ENCODE results near the gene KHDC4.

The KHDC4 gene

DNA sequence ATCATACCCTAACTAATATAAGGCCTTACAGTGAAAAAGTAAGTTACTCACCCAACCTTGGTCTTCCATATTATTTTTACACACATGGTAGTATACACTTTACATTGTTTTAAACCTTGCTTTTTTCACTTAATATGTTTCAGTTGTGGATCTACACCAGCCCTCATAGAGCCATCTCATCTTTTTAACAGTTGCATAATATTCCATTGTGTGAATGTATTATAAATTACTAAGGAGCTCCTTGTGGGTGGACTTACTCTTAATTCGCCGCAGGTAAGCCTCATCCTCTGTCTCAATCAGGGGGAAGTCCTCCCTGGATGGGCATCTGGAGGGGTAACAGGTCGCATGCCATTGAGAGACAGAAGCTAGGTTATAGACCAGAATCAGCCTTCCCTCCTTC is 20.4 kb upstream of the KHDC4 start:
- TF ChIP-seq, protein P1, sequence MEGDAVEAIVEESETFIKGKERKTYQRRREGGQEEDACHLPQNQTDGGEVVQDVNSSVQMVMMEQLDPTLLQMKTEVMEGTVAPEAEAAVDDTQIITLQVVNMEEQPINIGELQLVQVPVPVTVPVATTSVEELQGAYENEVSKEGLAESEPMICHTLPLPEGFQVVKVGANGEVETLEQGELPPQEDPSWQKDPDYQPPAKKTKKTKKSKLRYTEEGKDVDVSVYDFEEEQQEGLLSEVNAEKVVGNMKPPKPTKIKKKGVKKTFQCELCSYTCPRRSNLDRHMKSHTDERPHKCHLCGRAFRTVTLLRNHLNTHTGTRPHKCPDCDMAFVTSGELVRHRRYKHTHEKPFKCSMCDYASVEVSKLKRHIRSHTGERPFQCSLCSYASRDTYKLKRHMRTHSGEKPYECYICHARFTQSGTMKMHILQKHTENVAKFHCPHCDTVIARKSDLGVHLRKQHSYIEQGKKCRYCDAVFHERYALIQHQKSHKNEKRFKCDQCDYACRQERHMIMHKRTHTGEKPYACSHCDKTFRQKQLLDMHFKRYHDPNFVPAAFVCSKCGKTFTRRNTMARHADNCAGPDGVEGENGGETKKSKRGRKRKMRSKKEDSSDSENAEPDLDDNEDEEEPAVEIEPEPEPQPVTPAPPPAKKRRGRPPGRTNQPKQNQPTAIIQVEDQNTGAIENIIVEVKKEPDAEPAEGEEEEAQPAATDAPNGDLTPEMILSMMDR (conservative IDR thresholded peaks at IDR 0.05) = no peak

GRCh38 chr1:155952505-155952890 is 18.3 kb upstream of the KHDC4 start:
- TF ChIP-seq, protein P1 (conservative IDR thresholded peaks at IDR 0.05) = no peak
- no peak overlapping the region for H3K27ac ChIP-seq

More for the DNA sequence above, 20.4 kb upstream of the KHDC4 start:
- H3K27ac ChIP-seq = no peak overlapping the region

DNA sequence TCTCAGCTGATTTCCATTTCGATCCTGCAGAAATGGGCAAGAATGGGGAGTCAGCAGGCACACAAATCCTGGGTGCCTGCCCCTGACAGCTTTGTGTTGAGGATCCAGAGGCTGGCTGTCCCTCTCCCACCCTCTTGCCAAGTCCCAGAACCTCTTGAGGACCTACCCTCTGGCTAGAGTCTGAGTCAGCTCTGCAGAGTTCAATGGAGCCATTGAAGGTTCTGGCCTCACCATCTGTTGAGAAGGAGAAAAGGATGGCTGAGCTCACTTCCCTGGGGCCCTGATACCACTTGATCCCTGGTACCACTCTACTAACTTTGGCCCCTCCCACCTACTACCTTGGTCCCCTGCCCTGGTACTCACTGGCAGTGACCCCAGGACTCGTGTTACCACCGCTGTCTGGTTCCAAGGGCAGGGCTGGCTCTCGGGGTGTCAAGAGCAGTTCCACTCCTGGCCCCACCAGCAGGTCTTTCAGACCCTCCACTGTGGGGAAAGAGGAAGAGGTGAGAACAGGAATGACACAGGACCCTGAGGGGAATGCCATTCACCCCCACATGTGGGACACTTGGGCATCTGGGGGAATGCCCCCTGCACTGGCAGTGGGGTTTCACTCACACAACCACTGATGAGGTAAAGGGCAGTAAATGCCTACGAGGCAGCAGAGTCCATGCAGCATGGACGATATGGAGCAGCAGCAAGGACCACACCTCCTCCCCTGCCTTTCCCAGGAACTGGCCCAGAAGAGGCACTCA is 17.7 kb upstream of the KHDC4 start:
- TF ChIP-seq, protein P1 (conservative IDR thresholded peaks at IDR 0.05) = no peak
- no peak overlapping the region for H3K27ac ChIP-seq

DNA sequence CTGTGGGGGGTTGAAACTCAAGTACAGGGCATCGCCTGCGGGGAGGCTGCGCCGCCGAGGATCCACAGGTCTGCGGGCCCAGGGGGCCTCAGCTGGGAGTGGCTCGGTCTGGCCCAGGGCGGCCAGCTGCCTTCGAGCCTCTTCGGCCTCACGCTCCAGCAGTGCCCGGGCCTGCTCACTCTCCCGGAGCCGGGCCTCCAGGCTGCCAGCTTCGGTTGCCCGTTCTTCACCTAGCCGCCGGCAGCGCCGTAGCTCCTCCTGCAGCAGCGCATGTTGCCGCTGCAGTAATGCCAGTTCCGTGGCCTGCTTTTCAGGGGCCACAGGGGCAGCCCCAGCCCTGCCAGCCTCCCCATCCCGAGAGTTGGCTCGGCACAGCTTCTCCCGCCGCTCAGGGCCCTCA is 16.6 kb upstream of the KHDC4 start:
- no peak overlapping the region for H3K27ac ChIP-seq
- TF ChIP-seq, protein P1 (conservative IDR thresholded peaks at IDR 0.05) = no peak

DNA sequence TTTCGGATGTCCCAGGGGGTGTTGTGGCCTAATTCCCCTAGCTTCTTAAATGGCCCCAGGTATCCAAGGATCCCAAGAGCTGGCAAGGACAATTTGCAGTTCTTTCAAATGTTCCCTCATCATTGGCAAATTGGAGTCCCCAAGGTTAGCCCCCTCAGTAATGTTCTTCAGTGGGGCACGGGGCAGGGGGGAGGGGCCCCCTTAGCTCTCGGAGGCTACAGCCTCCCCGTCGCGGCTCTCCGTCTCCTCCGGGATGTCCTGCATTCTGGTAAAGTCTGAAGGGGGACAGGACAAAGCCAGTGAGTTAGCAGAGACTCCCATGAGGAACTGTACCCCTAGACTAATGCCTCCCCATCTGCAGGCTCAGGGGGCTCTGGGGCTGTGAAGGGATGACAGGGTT is 13.5 kb upstream of the KHDC4 start:
- TF ChIP-seq, protein P1 (conservative IDR thresholded peaks at IDR 0.05) = no peak

DNA sequence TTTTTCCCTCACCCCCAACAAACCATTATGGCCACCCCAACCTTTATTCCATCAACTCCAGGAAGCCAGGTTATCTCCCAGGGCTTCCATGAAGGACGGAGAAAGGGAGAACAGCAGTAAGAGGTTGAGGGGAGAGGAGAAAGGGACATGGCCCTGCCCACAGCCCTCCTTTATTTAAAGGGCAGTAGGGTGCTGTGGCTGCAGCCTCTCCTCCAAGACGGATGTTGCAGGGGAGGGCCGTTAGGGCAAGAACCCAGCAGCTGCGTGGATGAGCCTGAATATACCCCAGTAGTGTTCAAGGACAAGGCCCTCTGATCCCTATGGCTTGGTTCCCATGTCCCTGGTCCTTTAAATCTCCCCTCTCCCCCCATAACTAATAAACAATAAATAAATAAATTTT is 13.1 kb upstream of the KHDC4 start:
- TF ChIP-seq, protein P1 (conservative IDR thresholded peaks at IDR 0.05) = no peak
- no peak overlapping the region for H3K27ac ChIP-seq

More for the DNA sequence above, 13.5 kb upstream of the KHDC4 start:
- H3K27ac ChIP-seq = no peak overlapping the region

- TF ChIP-seq, protein P1 (conservative IDR thresholded peaks at IDR 0.05) = no peak
- H3K27ac ChIP-seq = peak overlapping the region; percentile 98
Observed at GRCh38 chr1:155946633-155947219, 12.5 kb upstream of the KHDC4 start.
